Cardiac muscle cell (in vitro differentiated cells and primary cell): ENCODE data around the gene ATPAF2. TPM values are rescaled to one million over a fixed set of nuclear protein-coding genes. Genes with fewer than 3 reads are reported as not detected.

ENCODE experiments used
- DNase-seq, 2 donors: peaks; one replicate each; pipeline versions ENCODE4 v3.0.0 to v3.0.0-alpha.2; 2010 to 2017; ENCODE audit warnings: low read depth in 1 of 2, low spot score in 1 of 2
- H3K27ac ChIP-seq: fragments of 200-600 bp; sonication (generic); 2 replicates; pipeline ENCODE4 v1.5.1; 2016
- H3K27me3 ChIP-seq: fragments of 200-600 bp; sonication (generic); 2 replicates; pipeline ENCODE4 v1.6.0; 2016; ENCODE audit warnings: control low read depth
- H3K36me3 ChIP-seq: fragments of 200-600 bp; sonication (generic); 2 replicates; pipeline ENCODE4 v1.5.1; 2016; ENCODE audit warnings: control low read depth
- H3K4me1 ChIP-seq: fragments of 200-600 bp; sonication (generic); 2 replicates; pipeline ENCODE4 v1.8.1; 2017; ENCODE audit warnings: low read depth, mild to moderate bottlenecking, mixed run types
- H3K4me3 ChIP-seq: fragments of 200-600 bp; sonication (generic); 2 replicates; pipeline ENCODE4 v1.5.1; 2016; ENCODE audit warnings: mild to moderate bottlenecking
- H3K9me3 ChIP-seq: fragments of 200-600 bp; sonication (generic); 2 replicates; pipeline ENCODE4 v1.5.1; 2017; ENCODE audit warnings: low read depth, mild to moderate bottlenecking, control low read depth
- polyA plus RNA-seq: library from polyadenylated mRNA; unstranded; fragments of >200 nt; fragmentation: Nextera tagmentation; extraction: Ambion mirVana; gene quantifications from 2 replicates; pipeline ENCODE4 v1.2.1, GENCODE V29; 2016
- total RNA-seq: library from RNA; depleted of rRNA; stranded (reverse); fragments of >200 nt; gene quantifications from 2 replicates; pipeline ENCODE4 v1.2.3, GENCODE V29; 2016
- TF ChIP-seq, protein P1 (sequence below): IDR thresholded peaks from 2 replicates; pipeline ENCODE4 v1.5.1; 2012; ENCODE audit warnings: low read depth, mild to moderate bottlenecking, low read length

ATPAF2 gene
- total and polyA plus RNA-seq, 2 experiments from 2014 or later: 40.3 to 49.4 TPM

DNA sequence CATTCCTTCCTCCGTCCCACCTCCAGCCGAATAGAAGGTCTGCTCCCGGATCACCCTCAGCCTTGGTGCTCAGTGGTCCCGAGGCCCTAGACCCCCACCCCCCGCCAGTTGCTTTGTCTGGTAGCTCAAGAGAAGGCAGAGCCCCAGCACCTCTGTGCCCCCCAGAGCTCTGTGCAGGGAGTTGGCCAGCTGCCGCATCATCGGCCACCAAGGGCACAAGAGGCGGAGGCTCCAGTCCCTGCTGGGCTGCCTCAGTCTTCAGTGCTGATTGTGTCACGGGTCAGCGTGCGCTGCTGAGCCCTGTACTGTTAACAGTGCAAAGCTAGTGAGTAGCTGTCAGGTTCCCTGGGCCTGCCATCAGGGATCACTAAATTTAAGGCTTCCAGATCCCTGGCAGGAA, 26.6 kb upstream of the ATPAF2 start:
- H3K4me3 ChIP-seq: no peak overlapping the region
- H3K36me3 ChIP-seq: peaks cover 11% of the 10 kb centered on the region
- TF ChIP-seq, protein P1, sequence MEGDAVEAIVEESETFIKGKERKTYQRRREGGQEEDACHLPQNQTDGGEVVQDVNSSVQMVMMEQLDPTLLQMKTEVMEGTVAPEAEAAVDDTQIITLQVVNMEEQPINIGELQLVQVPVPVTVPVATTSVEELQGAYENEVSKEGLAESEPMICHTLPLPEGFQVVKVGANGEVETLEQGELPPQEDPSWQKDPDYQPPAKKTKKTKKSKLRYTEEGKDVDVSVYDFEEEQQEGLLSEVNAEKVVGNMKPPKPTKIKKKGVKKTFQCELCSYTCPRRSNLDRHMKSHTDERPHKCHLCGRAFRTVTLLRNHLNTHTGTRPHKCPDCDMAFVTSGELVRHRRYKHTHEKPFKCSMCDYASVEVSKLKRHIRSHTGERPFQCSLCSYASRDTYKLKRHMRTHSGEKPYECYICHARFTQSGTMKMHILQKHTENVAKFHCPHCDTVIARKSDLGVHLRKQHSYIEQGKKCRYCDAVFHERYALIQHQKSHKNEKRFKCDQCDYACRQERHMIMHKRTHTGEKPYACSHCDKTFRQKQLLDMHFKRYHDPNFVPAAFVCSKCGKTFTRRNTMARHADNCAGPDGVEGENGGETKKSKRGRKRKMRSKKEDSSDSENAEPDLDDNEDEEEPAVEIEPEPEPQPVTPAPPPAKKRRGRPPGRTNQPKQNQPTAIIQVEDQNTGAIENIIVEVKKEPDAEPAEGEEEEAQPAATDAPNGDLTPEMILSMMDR: no peak
- H3K27me3 ChIP-seq: no peaks in the 10 kb centered on the region
- no peaks in the 10 kb centered on the region for H3K4me1 ChIP-seq
- no peak overlapping the region for H3K27ac ChIP-seq
- no peak for DNase-seq
- no peaks in the 10 kb centered on the region for H3K9me3 ChIP-seq

DNA sequence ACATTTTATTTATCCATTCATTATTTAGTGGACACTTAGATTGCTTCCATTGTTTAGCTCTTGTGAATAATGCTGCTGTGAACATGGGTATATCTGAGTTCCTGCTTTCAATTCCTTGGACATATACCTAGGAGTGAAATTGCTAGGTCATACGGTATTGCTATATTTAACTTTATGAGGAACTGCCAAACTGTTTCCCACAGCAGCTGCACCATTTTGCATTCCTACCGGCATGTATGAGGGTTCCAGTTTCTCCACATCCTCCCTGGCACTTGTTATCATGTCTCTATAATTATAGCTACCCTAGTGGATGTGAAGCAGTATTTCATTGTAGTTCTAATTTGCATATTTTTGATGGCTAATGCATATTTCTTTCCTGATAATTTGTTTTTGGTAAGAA, 25.1 kb upstream of the ATPAF2 start:
- Histone ChIP-seq H3K27ac (no peak overlapping the region), H3K9me3 (no peaks in the 10 kb centered on the region), H3K36me3 (peaks cover 17% of the 10 kb centered on the region), H3K4me3 (no peak overlapping the region), H3K27me3 (no peaks in the 10 kb centered on the region), H3K4me1 (no peaks in the 10 kb centered on the region)
- TF ChIP-seq, protein P1: no peak
- no peak for DNase-seq

DNA sequence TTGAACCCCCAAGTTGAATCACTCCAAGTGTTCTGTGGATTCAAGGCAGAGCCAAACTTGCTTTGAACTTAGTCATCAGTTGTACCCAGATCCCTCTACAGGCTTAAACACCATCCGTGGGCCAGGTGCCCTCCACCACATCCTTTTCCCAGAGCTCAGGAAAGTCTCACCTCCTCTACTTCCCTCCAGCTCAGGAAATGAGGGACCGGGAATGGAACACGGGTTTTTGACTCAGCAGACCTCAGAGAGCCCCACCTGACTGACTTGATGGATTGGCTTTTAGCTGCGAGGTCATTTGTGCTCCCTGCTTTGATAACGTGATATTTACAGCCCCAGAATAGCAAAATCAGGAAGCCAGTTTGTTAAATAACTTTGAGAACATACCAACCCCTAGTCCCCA, 20.3 kb upstream of the ATPAF2 start:
- no peak overlapping the region for H3K27ac ChIP-seq
- H3K27me3 ChIP-seq: no peaks in the 10 kb centered on the region
- DNase-seq: no peak
- H3K36me3 ChIP-seq: peaks cover 12% of the 10 kb centered on the region
- TF ChIP-seq, protein P1: no peak
- no peak overlapping the region for H3K4me3 ChIP-seq
- H3K9me3 ChIP-seq: no peaks in the 10 kb centered on the region
- no peaks in the 10 kb centered on the region for H3K4me1 ChIP-seq

DNA sequence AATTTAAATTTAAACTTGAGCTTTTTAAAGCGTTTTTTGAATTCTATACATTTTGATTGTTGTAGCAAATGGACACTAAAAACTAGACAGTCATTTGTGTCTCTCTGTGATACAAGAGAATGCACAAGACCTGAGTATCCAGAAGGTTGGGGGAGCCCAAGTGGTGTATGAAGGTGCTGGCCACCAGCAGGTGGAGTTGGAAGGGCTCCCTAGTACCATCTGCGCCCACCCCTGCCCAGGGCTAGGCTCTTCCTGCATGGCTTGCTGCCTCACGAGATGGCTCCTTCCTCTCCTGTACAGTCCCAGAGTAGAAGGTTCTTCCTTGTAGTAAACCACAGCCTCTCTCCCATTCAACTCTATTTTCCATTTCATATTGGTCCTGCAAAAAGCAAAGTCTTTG, 17.2 kb upstream of the ATPAF2 start:
- no peaks in the 10 kb centered on the region for H3K4me1 ChIP-seq
- H3K36me3 ChIP-seq: peaks cover 17% of the 10 kb centered on the region
- TF ChIP-seq, protein P1: no peak
- H3K27me3 ChIP-seq: no peaks in the 10 kb centered on the region
- no peak overlapping the region for H3K4me3 ChIP-seq
- DNase-seq: no peak
- no peaks in the 10 kb centered on the region for H3K9me3 ChIP-seq
- H3K27ac ChIP-seq: no peak overlapping the region

DNA sequence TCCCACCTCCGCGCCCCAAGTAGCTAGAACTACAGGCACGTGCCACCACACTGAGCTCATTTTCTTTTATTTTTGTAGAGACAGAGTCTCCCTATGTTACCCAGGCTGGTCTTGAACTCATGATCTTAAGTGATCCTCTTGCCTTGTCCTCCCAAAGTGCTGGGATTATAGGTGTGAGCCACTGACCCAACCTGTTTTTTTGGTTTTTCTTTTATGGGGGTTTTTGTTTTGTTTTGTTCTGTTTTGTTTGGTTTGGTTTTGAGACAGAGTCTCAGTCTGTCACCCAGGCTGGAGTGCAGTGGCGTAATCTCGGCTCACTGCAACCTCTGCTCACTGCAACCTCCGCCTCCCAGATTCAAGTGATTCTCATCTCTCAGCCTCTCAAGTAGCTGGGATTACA, 16.6 kb upstream of the ATPAF2 start:
- no peak for DNase-seq
- no peak overlapping the region for H3K4me3 ChIP-seq
- H3K4me1 ChIP-seq: no peaks in the 10 kb centered on the region
- TF ChIP-seq, protein P1: no peak
- H3K27ac ChIP-seq: no peak overlapping the region
- H3K27me3 ChIP-seq: no peaks in the 10 kb centered on the region
- H3K36me3 ChIP-seq: peaks cover 17% of the 10 kb centered on the region
- no peaks in the 10 kb centered on the region for H3K9me3 ChIP-seq
